ENCODE measurements around the gene DCLK3.

Gene DCLK3

DNA sequence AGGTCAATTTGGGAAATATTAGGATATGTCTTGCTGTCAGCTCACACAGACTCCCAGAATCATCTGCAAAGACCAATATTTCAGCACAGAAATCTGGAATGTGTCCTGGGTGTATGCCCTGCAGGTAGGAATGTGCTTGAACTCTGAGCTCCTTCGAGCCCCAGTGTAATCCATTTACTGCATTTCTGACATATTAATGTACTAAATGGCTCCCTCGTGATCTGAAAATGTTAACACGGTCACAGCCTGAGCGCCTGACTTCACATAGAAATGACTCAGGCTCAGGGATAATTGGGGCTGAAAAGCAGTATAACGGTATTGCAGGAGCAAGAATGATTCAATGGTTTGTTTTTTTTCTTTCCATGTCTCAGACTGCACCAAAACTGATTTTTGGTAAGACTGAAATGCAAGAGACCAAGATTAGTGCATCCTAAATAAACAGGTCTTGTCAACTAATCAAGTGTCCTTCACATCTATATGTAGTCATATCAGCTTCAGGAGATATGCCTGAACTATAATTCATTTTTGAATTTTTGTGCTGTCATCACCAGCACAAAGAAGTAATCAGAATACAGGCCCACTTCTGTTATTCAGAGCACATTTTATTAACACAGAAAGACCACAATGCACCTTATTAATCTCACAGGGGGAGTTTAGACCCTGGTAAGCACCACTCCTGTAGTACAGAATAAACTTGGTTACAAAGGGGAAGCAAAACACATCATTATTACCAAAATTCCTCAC is 49.8 kb downstream of the DCLK3 start:
- Histone ChIP-seq H2AFZ (ENCODE audit: low read depth, low read length) (no peak overlapping the region), H3K36me3 (ENCODE audit: insufficient read depth, low read length) (no peaks in the 10 kb centered on the region), H3K4me1 (ENCODE audit: insufficient read depth, low read length) (no peaks in the 10 kb centered on the region), H3K27me3 (ENCODE audit: insufficient read depth, low read length) (no peaks in the 10 kb centered on the region), H3K9me3 (ENCODE audit: low read length) (no peaks in the 10 kb centered on the region), H3K4me3 (ENCODE audit: low read length) (no peak overlapping the region)

DNA sequence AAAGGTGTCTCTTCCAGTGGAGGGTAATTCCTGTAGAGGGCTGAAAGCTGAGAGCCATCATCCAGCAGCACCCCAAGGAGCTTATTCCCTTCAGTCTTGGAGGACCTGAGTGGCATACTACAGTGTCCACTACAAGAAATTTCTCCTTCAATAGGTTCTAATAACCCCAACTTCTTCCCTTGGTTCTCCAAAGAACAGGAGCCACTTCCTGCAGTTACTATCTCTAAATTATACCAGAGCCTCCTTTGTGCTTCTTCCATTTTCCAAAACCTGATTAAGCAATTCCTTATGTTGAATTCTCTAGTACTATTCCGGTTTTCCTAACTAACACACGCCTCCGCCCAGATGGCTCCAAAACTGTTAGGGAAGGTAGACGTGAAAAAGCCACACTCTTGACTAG is 50.4 kb downstream of the DCLK3 start:
- Histone ChIP-seq H3K9me3 (ENCODE audit: low read length) (no peaks in the 10 kb centered on the region), H3K27me3 (ENCODE audit: insufficient read depth, low read length) (no peaks in the 10 kb centered on the region), H3K4me1 (ENCODE audit: insufficient read depth, low read length) (no peaks in the 10 kb centered on the region), H3K36me3 (ENCODE audit: insufficient read depth, low read length) (no peaks in the 10 kb centered on the region), H2AFZ (ENCODE audit: low read depth, low read length) (no peak overlapping the region), H3K4me3 (ENCODE audit: low read length) (no peak overlapping the region)

- Histone ChIP-seq H3K27me3 (ENCODE audit: insufficient read depth, low read length) (no peaks in the 10 kb centered on the region), H3K36me3 (ENCODE audit: insufficient read depth, low read length) (no peaks in the 10 kb centered on the region), H3K9me3 (ENCODE audit: low read length) (no peaks in the 10 kb centered on the region), H3K4me3 (ENCODE audit: low read length) (no peak overlapping the region), H3K4me1 (ENCODE audit: insufficient read depth, low read length) (no peaks in the 10 kb centered on the region), H2AFZ (ENCODE audit: low read depth, low read length) (no peak overlapping the region)
Measured at GRCh38 chr3:36710606-36711005, 53.7 kb downstream of the DCLK3 start.

DNA sequence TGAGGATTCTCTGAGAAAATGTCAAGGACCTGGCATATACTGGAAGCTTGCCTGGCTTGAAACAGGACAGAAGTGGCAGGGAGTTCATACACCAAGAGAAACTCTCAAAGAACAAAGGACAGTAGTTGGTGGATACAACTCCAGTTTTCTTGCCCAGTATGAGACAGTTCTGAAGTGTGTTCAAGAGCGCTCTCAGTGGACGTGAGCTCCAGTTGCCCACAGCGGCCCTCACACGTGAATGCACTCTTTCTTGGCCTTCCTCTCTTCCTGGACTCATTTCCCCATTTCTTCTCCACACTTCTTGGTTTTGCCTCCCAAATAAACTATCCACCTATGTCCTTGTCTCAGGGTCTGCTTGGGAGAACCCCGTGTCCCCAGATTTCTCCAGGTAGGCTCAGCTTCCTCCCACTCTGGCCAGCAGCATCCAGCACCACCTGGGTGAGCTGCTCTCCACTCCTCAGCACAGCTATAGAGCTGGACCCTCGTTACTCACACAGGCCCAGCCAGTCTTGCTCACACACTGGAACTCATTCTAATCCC is 54.5 kb downstream of the DCLK3 start:
- Histone ChIP-seq H3K36me3 (ENCODE audit: insufficient read depth, low read length) (no peaks in the 10 kb centered on the region), H3K4me3 (ENCODE audit: low read length) (no peak overlapping the region), H3K27me3 (ENCODE audit: insufficient read depth, low read length) (no peaks in the 10 kb centered on the region), H3K9me3 (ENCODE audit: low read length) (no peaks in the 10 kb centered on the region), H2AFZ (ENCODE audit: low read depth, low read length) (no peak overlapping the region), H3K4me1 (ENCODE audit: insufficient read depth, low read length) (no peaks in the 10 kb centered on the region)

DNA sequence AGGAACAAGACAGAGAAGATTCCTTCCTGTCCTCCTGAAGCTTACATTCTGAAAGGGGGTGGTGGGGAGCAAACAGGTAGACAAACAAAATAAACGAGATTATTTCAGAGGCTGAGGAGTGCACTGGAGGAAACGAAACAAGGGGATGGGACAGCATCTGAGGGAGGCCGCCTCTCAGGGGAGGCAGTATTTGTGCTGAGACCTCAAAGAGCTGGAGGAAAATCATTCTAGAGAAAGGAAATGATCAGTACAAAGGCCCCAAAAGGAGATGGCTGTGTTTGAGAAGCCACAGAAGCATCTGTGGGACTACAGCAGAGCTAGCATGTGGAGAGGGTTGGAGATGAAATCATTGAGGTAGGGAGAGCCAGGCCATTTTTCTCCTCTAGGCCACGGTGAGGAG is 55.1 kb downstream of the DCLK3 start:
- no peaks in the 10 kb centered on the region for H3K27me3 ChIP-seq (ENCODE audit: insufficient read depth, low read length)
- no peak overlapping the region for H2AFZ ChIP-seq (ENCODE audit: low read depth, low read length)
- no peaks in the 10 kb centered on the region for H3K36me3 ChIP-seq (ENCODE audit: insufficient read depth, low read length)
- H3K4me3 ChIP-seq (ENCODE audit: low read length): no peak overlapping the region
- no peaks in the 10 kb centered on the region for H3K9me3 ChIP-seq (ENCODE audit: low read length)
- no peaks in the 10 kb centered on the region for H3K4me1 ChIP-seq (ENCODE audit: insufficient read depth, low read length)

DNA sequence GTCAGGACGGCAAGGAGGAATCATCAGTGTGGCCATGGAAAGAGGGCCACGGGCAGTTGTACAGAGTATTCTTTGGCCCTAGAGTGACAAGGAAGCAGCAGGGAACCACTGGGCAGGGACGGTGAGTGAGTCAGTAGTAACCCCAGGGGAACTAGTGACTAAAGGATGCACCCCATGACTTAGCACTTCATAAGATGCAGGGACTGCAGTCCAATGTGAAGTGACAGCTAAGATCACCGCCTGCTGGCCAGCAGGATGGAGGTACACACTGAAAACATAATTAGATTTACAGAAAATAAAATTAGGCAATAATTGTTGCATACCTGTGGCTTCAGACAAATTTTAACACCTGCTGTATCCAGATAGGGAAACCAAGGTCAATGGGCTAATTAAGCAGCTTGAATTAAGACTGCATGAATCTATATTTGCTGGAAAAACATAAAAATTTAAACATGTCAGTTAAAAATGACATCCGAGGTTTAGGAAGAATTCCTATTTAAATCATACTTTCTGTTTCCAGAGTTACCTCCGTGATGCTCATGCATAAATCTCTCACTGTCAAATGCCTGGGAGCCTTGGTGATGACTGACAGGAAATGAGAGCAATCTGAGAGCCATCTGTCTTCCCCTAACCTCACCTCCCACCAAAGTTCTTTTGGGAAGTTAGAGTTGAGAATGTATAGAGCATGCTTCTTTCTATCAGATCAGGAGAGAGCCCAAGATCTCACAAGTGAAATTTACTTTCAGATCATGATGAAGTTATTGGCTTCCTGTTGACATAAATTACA is 56.5 kb downstream of the DCLK3 start:
- Histone ChIP-seq H2AFZ (ENCODE audit: low read depth, low read length) (no peak overlapping the region), H3K9me3 (ENCODE audit: low read length) (no peaks in the 10 kb centered on the region), H3K4me3 (ENCODE audit: low read length) (no peak overlapping the region), H3K36me3 (ENCODE audit: insufficient read depth, low read length) (no peaks in the 10 kb centered on the region), H3K4me1 (ENCODE audit: insufficient read depth, low read length) (no peaks in the 10 kb centered on the region), H3K27me3 (ENCODE audit: insufficient read depth, low read length) (no peaks in the 10 kb centered on the region)

DNA sequence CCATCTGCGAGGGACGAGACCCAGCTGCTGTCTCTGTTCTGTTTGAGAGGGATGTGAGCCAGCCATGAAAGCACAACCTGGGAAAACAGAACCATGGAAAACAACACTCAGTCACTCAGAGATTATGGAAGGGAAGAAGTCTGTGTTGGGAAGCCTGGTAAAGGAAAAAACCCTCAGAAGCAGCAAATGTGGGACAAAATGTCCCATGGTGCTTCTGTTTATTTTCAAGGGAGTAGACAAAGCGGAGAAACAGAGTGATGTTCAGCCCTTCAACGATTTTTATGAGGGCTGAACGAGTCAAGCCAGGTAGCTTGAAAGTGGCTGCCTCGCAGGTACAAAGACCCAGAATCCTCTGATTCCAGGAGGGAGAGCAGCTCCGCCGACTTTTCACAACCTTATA is 59.3 kb downstream of the DCLK3 start:
- Histone ChIP-seq H3K4me1 (ENCODE audit: insufficient read depth, low read length) (no peaks in the 10 kb centered on the region), H3K4me3 (ENCODE audit: low read length) (no peak overlapping the region), H3K9me3 (ENCODE audit: low read length) (no peaks in the 10 kb centered on the region), H2AFZ (ENCODE audit: low read depth, low read length) (no peak overlapping the region), H3K36me3 (ENCODE audit: insufficient read depth, low read length) (no peaks in the 10 kb centered on the region), H3K27me3 (ENCODE audit: insufficient read depth, low read length) (no peaks in the 10 kb centered on the region)

- no peaks in the 10 kb centered on the region for H3K27me3 ChIP-seq (ENCODE audit: insufficient read depth, low read length)
- no peaks in the 10 kb centered on the region for H3K9me3 ChIP-seq (ENCODE audit: low read length)
- no peaks in the 10 kb centered on the region for H3K36me3 ChIP-seq (ENCODE audit: insufficient read depth, low read length)
- no peak overlapping the region for H2AFZ ChIP-seq (ENCODE audit: low read depth, low read length)
- H3K4me3 ChIP-seq (ENCODE audit: low read length): no peak overlapping the region
- H3K4me1 ChIP-seq (ENCODE audit: insufficient read depth, low read length): no peaks in the 10 kb centered on the region
Measured at GRCh38 chr3:36704280-36704679, 60.1 kb downstream of the DCLK3 start.

DNA sequence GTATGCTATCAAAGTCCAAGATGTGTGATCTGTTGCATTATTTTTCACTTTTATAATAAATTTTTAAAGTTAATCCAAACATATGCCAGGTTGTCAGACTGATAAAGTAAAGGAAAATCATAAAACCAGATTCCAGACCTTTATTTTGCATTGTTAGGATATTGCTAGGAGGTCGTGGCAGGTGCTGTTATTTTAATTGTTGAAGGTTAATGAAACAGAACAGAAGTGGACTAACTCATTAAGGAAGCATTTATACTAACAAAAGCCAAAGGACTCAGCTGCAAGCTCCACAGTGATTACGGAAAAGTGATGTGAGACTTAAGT is 63.1 kb downstream of the DCLK3 start:
- Histone ChIP-seq H3K36me3 (ENCODE audit: insufficient read depth, low read length) (no peaks in the 10 kb centered on the region), H3K4me3 (ENCODE audit: low read length) (no peak overlapping the region), H3K9me3 (ENCODE audit: low read length) (no peaks in the 10 kb centered on the region), H3K27me3 (ENCODE audit: insufficient read depth, low read length) (no peaks in the 10 kb centered on the region), H2AFZ (ENCODE audit: low read depth, low read length) (no peak overlapping the region), H3K4me1 (ENCODE audit: insufficient read depth, low read length) (no peaks in the 10 kb centered on the region)

DNA sequence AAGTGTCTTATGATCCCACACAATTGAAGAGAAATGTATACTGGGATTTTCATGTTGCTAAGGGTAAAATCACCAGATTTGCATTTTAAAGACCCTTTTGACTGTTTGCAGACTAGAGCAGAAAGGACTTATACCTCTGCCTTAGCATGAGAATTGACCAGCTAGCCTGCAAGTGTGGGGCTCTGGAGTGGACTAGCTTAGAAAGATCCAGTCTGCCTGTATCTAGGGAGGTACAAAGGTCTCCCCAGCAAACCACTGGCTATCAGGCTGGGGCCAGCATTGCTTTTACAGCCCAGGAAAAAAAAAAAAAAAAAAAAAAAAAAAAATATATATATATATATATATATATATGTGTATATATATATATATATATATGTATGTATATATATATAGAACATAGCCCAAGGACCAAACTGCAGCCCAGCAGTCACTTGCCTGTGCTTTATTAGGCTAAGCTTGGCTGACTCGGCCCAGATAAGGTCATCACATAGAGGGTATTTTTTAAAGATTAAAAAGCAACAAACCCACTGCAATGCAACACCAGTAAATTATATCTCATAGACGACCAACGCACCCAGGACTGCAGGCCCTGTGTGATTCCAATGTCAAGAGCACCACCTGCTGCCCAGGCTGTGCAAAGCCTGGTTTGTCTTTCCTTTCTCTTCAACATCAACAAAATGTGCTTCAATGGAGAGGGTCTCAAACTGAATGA is 63.7 kb downstream of the DCLK3 start:
- Histone ChIP-seq H3K27me3 (ENCODE audit: insufficient read depth, low read length) (no peaks in the 10 kb centered on the region), H3K4me1 (ENCODE audit: insufficient read depth, low read length) (no peaks in the 10 kb centered on the region), H2AFZ (ENCODE audit: low read depth, low read length) (no peak overlapping the region), H3K9me3 (ENCODE audit: low read length) (no peaks in the 10 kb centered on the region), H3K4me3 (ENCODE audit: low read length) (no peak overlapping the region), H3K36me3 (ENCODE audit: insufficient read depth, low read length) (no peaks in the 10 kb centered on the region)

DNA sequence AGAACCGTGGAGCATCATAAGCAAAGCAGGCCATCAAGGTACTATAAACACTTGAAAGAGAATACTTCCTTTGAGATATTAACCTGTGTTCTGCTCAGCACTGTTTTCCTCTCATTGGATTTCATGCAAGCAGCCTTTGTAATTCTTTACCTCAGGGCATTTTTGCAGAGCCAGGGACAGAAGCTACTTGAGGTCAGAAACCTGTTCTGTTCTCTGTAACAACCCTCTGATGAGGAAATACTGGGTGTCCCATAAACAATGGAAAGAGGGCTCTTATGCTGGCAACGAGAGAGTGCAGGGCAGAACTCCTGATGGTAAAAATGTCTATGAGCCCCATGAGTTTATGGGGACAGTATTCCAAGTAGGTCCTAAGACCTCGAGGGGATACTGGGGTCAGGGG is 66.0 kb downstream of the DCLK3 start:
- Histone ChIP-seq H3K4me1 (ENCODE audit: insufficient read depth, low read length) (no peaks in the 10 kb centered on the region), H3K9me3 (ENCODE audit: low read length) (no peaks in the 10 kb centered on the region), H2AFZ (ENCODE audit: low read depth, low read length) (no peak overlapping the region), H3K36me3 (ENCODE audit: insufficient read depth, low read length) (no peaks in the 10 kb centered on the region), H3K4me3 (ENCODE audit: low read length) (no peak overlapping the region), H3K27me3 (ENCODE audit: insufficient read depth, low read length) (no peaks in the 10 kb centered on the region)

DNA sequence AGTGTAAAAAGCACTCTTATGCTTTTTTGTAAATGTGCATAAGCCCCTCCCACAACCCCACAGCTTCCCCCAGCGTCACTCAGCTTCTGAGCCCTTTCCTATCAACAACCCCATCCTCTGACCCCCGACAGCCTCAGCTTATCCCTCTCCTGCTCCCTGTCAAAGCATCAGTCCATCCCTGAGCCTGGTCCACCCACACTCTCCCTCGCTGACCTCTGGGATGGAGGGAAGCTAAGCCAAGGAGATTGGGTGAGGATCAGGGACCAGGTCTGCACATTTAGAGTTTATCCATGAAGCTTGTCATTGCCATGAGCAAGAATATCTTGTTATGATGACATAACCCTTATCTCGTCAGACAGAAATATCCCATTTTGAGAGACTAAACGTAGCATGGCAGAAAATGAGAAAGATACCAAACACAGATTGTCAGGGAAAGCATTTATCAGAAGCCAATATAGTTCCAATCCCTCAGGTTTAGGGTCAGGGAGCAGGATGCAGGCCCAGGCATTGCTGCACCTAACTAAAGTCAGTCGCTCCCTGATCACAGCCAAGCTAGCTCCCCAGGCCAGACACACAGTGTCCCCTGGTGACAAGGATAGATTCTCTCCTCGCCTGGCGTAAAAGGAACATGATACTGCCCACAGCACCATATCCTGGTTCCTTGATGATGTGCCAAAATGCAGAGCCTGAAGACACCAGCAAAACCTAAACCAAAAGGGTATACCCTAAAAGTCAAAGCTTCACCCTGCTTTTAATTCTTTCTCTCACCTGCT is 66.9 kb downstream of the DCLK3 start:
- H3K4me1 ChIP-seq (ENCODE audit: insufficient read depth, low read length): no peaks in the 10 kb centered on the region
- no peaks in the 10 kb centered on the region for H3K36me3 ChIP-seq (ENCODE audit: insufficient read depth, low read length)
- H2AFZ ChIP-seq (ENCODE audit: low read depth, low read length): no peak overlapping the region
- H3K27me3 ChIP-seq (ENCODE audit: insufficient read depth, low read length): no peaks in the 10 kb centered on the region
- H3K9me3 ChIP-seq (ENCODE audit: low read length): no peaks in the 10 kb centered on the region
- H3K4me3 ChIP-seq (ENCODE audit: low read length): no peak overlapping the region

DNA sequence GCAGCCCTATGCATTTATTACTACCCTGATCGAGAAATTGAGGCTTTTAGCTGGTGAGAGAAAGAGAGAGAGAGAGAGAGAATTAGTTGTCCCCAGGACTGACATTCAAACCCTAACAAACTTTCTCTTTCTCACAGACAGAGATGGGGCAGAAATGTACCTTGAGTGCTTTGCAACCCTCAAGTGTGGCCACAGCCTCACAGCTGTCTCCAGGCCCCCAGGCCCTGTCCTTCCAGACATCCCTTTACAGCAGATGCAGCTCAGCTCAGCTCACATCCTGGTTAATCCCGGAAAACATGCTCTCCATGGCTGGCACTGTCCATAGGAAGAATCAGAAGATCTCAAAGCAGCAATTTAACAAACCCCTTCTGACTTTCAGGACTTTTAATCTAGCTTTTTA is 67.6 kb downstream of the DCLK3 start:
- Histone ChIP-seq H3K4me1 (ENCODE audit: insufficient read depth, low read length) (no peaks in the 10 kb centered on the region), H3K9me3 (ENCODE audit: low read length) (no peaks in the 10 kb centered on the region), H3K36me3 (ENCODE audit: insufficient read depth, low read length) (no peaks in the 10 kb centered on the region), H3K4me3 (ENCODE audit: low read length) (no peak overlapping the region), H2AFZ (ENCODE audit: low read depth, low read length) (no peak overlapping the region), H3K27me3 (ENCODE audit: insufficient read depth, low read length) (no peaks in the 10 kb centered on the region)
